ENCODE data around the gene FOXJ2. TPM values are rescaled to one million over a fixed set of nuclear protein-coding genes. Genes with fewer than 3 reads are reported as not detected.
"Not testable (repeated sequence)": the region's sequence is repeated elsewhere in the genome, so short reads cannot be mapped to it uniquely, and the experiment has no call there.

FOXJ2 gene
- total RNA-seq, 2 experiments from 2014 or later: 14.8 to 16.5 TPM

DNA sequence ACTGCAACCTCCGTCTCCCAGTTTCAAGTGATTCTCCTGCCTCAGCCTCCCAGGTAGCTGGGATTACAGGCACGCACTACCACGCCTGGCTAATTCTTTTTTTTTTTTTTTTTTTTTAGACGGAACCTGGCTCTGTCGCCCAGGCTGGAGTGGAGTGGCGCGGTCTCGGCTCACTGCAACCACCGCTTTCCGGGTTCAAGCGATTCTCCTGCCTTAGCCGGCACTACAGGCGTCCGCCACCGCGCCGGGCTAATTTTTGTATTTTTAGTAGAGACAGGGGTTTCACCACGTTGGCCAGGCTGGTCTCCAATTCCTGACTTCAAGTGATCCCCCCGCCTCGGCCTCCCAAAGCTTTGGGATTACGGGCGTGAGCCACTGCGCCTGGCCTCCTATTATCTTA is 1.5 kb upstream of the FOXJ2 start:
- H3K27ac Mint-ChIP-seq, ATAC-seq: not testable (repeated sequence)
- CTCF ChIA-PET: interaction anchor here (0.9 to 2.1 kb wide), 2 partner anchors 10 to 47 kb away, joined by 3 to 8 read pairs; no protein-coding TSS in a partner anchor

DNA sequence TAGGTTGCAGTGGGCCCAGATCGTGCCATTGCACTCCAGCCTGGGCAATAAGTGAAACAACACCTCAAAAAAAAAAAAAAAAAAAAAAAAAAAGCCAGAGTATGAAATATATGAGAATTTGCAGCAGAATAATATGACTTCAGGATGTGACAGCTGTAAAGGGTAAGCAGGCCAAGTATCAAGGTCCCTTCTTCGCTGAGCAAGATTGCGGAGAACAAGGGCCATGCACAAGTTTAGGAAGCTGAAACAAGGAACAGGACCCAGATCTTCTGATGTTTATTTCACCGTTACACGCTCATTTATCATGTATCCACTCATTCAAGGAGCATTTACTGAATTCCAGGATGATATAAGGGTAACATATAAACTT is 659 bp upstream of the FOXJ2 start:
- no peak for ATAC-seq
- POLR2A ChIA-PET: interaction anchor here (0.5 to 0.6 kb wide), 2 partner anchors 104 to 128 kb away, joined by 3 to 4 read pairs; no protein-coding TSS in a partner anchor
- Mint-ChIP-seq H3K27ac (peak overlapping the region; percentile 88), H3K4me3 (peak overlapping the region; percentile 84), H3K4me1 (peaks cover 47% of the 10 kb centered on the region), H3K9me3 (ENCODE audit: low read depth) (no peaks in the 10 kb centered on the region), H3K27me3 (no peaks in the 10 kb centered on the region), H3K36me3 (ENCODE audit: low read depth) (peaks cover 5% of the 10 kb centered on the region)
- CTCF ChIA-PET: interaction anchor here (0.5 to 2.1 kb wide), 5 partner anchors 9 to 1105 kb away, joined by 3 to 8 read pairs (median 3); no protein-coding TSS in a partner anchor
- DNase-seq: no peak
- intact Hi-C loops (cut with DNase I, micrococcal nuclease): loop anchor here in 1 of 2 experiments (1.0 kb wide), 1 partner anchor 50 kb away; the partner anchor contains the start of gene NECAP1

More for the DNA sequence above, 1.5 kb upstream of the FOXJ2 start:
- peaks cover 40% of the 10 kb centered on the region for H3K4me1 Mint-ChIP-seq
- H3K36me3 Mint-ChIP-seq (ENCODE audit: low read depth); H3K9me3 Mint-ChIP-seq (ENCODE audit: low read depth); DNase-seq; intact Hi-C loops (cut with DNase I, micrococcal nuclease); POLR2A ChIA-PET; H3K27me3 Mint-ChIP-seq: not testable (repeated sequence)
- H3K4me3 Mint-ChIP-seq: peak overlapping the region; percentile 84

DNA sequence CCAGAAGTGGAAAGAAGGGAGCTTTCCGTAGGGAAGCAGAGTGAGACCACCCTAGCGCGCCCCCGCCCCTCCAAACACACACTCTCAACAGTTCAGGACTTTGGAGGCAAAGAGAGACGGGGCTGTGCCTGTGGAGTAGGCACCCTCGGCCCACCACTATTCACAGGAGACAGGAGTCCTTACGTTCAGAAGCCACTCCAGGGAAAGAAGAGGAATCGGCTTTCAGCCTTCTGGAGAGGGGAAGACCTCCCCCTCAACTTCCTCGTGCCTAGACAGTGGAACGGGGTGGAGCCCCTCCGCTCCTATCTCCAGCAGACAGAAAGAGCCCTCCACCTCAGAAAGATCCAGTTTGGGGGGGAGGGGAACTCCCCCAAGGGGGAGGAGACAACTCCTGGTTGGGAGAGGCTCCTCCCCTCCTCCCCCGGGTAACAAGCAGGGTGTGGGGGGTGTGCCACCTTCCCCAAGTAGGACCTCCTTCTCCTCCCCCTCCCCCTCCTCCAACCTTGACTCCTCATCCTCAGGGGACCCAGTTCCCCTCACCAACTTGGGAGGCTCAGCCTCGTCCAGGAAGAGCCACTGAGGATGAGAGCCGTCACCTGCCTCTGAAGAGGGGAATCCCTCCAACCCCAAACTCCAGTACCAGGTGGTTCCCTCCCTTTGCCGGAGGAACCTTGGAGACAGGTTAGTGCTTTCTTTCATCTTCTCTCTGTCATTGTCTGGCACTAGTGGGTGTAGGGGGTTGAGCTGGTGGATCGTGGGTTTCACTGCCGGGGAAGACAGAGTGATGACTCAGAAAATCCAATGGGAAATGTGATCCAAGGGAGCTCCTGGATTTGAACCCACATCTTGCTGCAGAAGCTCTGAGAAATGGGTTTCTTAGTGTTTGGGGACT is 883 bp downstream of the FOXJ2 start:
- DNase-seq: peak; percentile 66
- no peaks in the 10 kb centered on the region for H3K27me3 Mint-ChIP-seq
- intact Hi-C loops (cut with DNase I, micrococcal nuclease): no loop called here
- H3K36me3 Mint-ChIP-seq (ENCODE audit: low read depth): peaks cover 5% of the 10 kb centered on the region
- no peaks in the 10 kb centered on the region for H3K9me3 Mint-ChIP-seq (ENCODE audit: low read depth)
- ChIA-PET POLR2A (interaction anchor here (0.5 to 0.6 kb wide), 2 partner anchors 102 to 1033 kb away, joined by 4 to 5 read pairs; no protein-coding TSS in a partner anchor), CTCF (interaction anchor here (0.6 to 2.1 kb wide), 6 partner anchors 12 to 44 kb away, joined by 3 to 15 read pairs (median 6); no protein-coding TSS in a partner anchor)
- peak; percentile 41 for ATAC-seq
- peak overlapping the region; percentile 84 for H3K27ac Mint-ChIP-seq
- H3K4me1 Mint-ChIP-seq: peaks cover 55% of the 10 kb centered on the region
- H3K4me3 Mint-ChIP-seq: peak overlapping the region; percentile 84

DNA sequence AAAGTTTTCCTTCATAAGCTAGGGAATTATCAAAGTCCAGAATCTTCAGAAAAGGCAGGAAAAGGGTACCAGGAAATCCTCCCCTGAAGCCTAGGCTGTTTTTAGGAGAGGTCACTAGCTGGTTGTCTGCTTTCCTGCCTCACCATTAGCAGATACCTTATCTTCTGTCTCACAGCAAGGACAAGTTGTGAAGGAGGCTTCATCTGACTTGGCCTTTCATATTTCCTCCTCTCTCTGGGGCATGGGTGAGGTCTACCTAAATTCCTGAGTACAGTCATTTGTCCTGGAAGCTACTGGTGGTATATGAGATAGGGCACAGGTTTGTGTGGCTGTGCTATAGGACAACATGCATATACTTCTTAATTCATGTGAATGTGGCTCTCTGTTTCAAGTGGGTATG is 2.3 kb downstream of the FOXJ2 start:
- POLR2A ChIA-PET: interaction anchor here (0.6 kb wide), 1 partner anchor 157 kb away, joined by 3 read pairs; no protein-coding TSS in a partner anchor
- DNase-seq (no peak), ATAC-seq (no peak)
- H3K27ac Mint-ChIP-seq: no peak overlapping the region
- CTCF ChIA-PET: interaction anchor here (0.6 to 1.8 kb wide), 5 partner anchors 9 to 102 kb away, joined by 3 to 15 read pairs (median 5); no protein-coding TSS in a partner anchor
- peaks cover 64% of the 10 kb centered on the region for H3K4me1 Mint-ChIP-seq
- no peaks in the 10 kb centered on the region for H3K27me3 Mint-ChIP-seq
- H3K36me3 Mint-ChIP-seq (ENCODE audit: low read depth): peaks cover 7% of the 10 kb centered on the region
- intact Hi-C loops (cut with DNase I, micrococcal nuclease): no loop called here
- peak overlapping the region; percentile 84 for H3K4me3 Mint-ChIP-seq
- no peaks in the 10 kb centered on the region for H3K9me3 Mint-ChIP-seq (ENCODE audit: low read depth)

DNA sequence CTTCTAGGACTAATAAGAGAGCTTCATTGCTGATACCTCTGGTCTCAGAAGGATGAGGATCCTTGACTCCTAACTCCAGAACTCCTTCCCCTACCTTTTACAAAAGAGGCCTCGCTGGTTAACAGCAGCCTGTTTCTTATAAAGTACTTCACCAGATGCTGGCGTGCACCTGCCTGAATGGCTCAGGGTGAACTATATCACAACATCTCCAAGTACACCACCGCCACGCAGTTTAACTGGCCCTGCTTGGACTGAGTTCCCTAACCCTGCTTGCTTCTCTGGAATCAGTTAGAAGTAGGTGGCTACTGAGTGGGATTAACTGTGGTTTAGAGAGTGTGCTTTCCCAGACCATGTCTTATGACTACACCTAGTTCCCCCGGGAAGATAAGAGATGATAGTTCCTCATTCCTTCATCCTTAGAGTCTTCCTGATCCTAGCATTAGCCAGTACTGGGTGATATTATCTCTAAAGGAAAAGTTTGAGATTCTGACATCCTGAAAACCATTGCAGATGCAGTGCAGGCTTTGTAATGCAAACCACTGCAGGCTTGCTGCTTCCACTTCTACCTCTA is 3.0 kb downstream of the FOXJ2 start:
- DNase-seq: no peak
- H3K27me3 Mint-ChIP-seq: no peaks in the 10 kb centered on the region
- peaks cover 64% of the 10 kb centered on the region for H3K4me1 Mint-ChIP-seq
- intact Hi-C loops (cut with DNase I, micrococcal nuclease): no loop called here
- H3K9me3 Mint-ChIP-seq (ENCODE audit: low read depth): no peaks in the 10 kb centered on the region
- H3K4me3 Mint-ChIP-seq: no peak overlapping the region
- ChIA-PET CTCF (interaction anchor here (0.6 to 2.2 kb wide), 3 partner anchors 10 to 30 kb away, joined by 3 to 12 read pairs (median 3); partner anchors contain the start of gene C3AR1), POLR2A (interaction anchor here (1.1 kb wide), 1 partner anchor 8 kb away, joined by 3 read pairs; no protein-coding TSS in a partner anchor)
- peaks cover 10% of the 10 kb centered on the region for H3K36me3 Mint-ChIP-seq (ENCODE audit: low read depth)
- no peak for ATAC-seq
- H3K27ac Mint-ChIP-seq: no peak overlapping the region

- Mint-ChIP-seq H3K27me3 (no peaks in the 10 kb centered on the region), H3K27ac (peak overlapping the region; percentile 11), H3K4me3 (no peak overlapping the region), H3K9me3 (ENCODE audit: low read depth) (no peaks in the 10 kb centered on the region), H3K36me3 (ENCODE audit: low read depth) (peaks cover 10% of the 10 kb centered on the region), H3K4me1 (peaks cover 63% of the 10 kb centered on the region)
- intact Hi-C loops (cut with DNase I, micrococcal nuclease): no loop called here
- ChIA-PET POLR2A (interaction anchor here (1.1 kb wide), 1 partner anchor 9 kb away, joined by 3 read pairs; no protein-coding TSS in a partner anchor), CTCF (interaction anchor here (0.9 to 2.2 kb wide), 2 partner anchors 10 to 30 kb away, joined by 3 to 12 read pairs; partner anchors contain the start of gene C3AR1)
- ATAC-seq (no peak), DNase-seq (no peak)
These were observed 3.8 kb downstream of the FOXJ2 start for GRCh38 chr12:8036346-8036745.

DNA sequence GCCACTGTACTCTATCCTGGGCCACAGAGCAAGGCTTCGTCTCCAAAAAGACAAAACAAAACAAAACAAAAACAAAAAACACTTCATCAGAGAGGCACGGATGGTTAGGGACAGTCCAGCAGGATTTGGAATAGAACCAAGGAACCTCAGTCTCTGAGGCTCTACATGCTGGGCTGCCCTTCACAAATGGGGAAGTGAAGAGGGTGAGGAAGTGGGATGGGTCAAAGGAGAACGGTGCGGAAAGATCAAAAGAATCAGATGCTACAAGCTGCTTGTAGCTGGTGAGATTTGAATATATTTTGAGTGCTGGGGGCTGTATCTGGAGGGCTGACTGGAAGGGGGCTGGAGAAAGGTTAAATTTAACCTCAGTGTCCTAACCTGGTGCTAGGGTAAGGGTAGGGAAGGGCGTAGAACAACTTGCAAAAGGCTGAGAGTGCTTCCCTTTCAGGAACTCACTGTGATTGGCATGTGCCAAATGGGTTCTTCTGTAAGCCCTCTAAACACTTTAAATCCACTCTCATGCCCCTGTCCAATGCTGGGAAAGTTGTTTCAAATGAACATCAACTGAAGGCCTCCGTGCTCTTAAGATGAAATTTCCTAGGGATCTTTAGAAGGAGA is 4.6 kb downstream of the FOXJ2 start:
- Mint-ChIP-seq H3K9me3 (ENCODE audit: low read depth) (no peaks in the 10 kb centered on the region), H3K27me3 (no peaks in the 10 kb centered on the region)

DNA sequence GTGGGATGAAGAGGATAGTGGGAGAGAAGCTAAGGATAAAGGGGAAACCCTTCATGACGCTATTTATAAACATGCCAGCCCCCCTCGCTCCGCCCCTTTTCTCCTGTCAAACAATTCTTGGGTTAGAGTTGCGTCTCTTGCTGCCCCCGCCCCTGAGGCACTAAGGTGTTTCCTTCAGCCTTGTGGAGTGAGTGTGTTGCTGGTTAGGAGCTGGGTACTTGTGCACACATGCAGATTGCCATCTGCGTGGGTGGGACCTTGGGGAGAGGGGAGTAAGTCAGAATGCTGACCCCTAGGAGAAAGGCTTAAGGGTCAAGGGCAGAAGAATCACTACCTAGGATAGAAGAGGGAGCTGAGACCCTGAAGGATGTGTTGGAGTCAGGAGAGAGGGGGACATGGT is 5.4 kb downstream of the FOXJ2 start:
- peak; percentile 29 for DNase-seq
- POLR2A ChIA-PET: interaction anchor here (1.4 kb wide), 1 partner anchor 28 kb away, joined by 6 read pairs; the partner anchor contains the start of gene C3AR1
- H3K36me3 Mint-ChIP-seq (ENCODE audit: low read depth): peaks cover 15% of the 10 kb centered on the region
- peaks cover 59% of the 10 kb centered on the region for H3K4me1 Mint-ChIP-seq
- intact Hi-C loops (cut with DNase I, micrococcal nuclease): no loop called here
- H3K27me3 Mint-ChIP-seq: no peaks in the 10 kb centered on the region
- ATAC-seq: no peak
- CTCF ChIA-PET: interaction anchor here (0.6 to 2.4 kb wide), 11 partner anchors 8 to 109 kb away, joined by 3 to 20 read pairs (median 3); partner anchors contain the start of gene C3AR1
- H3K4me3 Mint-ChIP-seq: peak overlapping the region; percentile 18
- H3K9me3 Mint-ChIP-seq (ENCODE audit: low read depth): no peaks in the 10 kb centered on the region
- peak overlapping the region; percentile 12 for H3K27ac Mint-ChIP-seq

More for the DNA sequence above, 4.6 kb downstream of the FOXJ2 start:
- POLR2A ChIA-PET: interaction anchor here (1.1 kb wide), 1 partner anchor 10 kb away, joined by 3 read pairs; no protein-coding TSS in a partner anchor
- no peak for ATAC-seq
- CTCF ChIA-PET: interaction anchor here (0.8 to 2.4 kb wide), 5 partner anchors 9 to 170 kb away, joined by 3 to 20 read pairs (median 3); no protein-coding TSS in a partner anchor
- Mint-ChIP-seq H3K4me1 (peaks cover 59% of the 10 kb centered on the region), H3K27ac (peak overlapping the region; percentile 40), H3K36me3 (ENCODE audit: low read depth) (peaks cover 12% of the 10 kb centered on the region), H3K4me3 (no peak overlapping the region)
- intact Hi-C loops (cut with DNase I, micrococcal nuclease): no loop called here
- no peak for DNase-seq

DNA sequence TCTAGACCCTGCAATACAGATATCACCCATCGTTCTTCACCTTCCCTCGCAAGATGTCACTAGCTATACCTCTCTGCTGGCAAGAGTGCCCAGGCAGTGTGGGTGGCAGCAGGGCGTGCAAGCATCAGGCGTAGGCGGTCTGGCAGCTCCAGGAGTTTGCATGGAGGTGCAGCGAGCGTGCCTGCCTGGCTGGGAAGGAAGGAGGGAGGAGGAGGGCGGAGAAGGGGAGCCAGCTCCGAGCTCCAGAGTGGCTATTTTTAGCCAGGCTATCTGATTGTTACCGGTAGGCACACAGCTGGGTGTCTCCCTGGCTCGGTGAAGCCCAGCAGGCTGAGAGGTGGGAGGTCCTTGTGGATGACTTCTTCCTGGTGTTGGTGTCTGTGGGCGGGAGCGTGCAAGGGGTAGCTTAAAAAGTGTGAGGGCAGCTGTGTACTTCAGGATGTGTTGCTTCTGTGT is 6.2 kb downstream of the FOXJ2 start:
- Mint-ChIP-seq H3K27me3 (no peaks in the 10 kb centered on the region), H3K27ac (peak overlapping the region; percentile 20), H3K36me3 (ENCODE audit: low read depth) (peaks cover 17% of the 10 kb centered on the region), H3K9me3 (ENCODE audit: low read depth) (no peaks in the 10 kb centered on the region), H3K4me1 (peaks cover 56% of the 10 kb centered on the region), H3K4me3 (peak overlapping the region; percentile 18)
- peak; percentile 62 for DNase-seq
- intact Hi-C loops (cut with DNase I, micrococcal nuclease): no loop called here
- ChIA-PET CTCF (interaction anchor here (0.5 to 2.4 kb wide), 13 partner anchors 8 to 1026 kb away, joined by 3 to 20 read pairs (median 3); partner anchors contain the start of genes C3AR1 and SLC2A14), POLR2A (interaction anchor here (0.6 to 1.4 kb wide), 3 partner anchors 28 to 118 kb away, joined by 3 to 6 read pairs (median 3); partner anchors contain the start of genes C3AR1 and ZNF705A)
- peak; percentile 66 for ATAC-seq

DNA sequence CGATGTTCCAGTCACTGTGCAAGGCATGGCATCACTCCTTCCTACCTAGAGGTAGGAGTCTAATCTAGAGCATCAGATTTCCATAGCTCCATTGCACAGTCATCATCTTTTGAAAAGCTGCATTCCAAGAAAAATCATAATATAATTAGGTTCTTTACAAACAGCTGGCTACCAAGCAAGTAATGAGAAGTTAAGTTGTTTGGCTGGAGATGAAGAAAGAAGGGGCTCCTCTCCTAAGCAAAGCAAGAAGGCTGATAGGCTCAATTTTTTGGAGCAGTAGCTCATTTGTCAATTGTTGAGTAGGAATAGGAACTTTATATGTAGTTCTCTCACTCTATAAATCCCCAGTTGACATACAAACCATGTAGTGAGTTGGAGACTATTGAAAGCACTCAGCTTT is 8.3 kb downstream of the FOXJ2 start:
- Mint-ChIP-seq H3K4me3 (no peak overlapping the region), H3K4me1 (peaks cover 36% of the 10 kb centered on the region), H3K27ac (no peak overlapping the region), H3K36me3 (ENCODE audit: low read depth) (peaks cover 29% of the 10 kb centered on the region), H3K9me3 (ENCODE audit: low read depth) (no peaks in the 10 kb centered on the region), H3K27me3 (no peaks in the 10 kb centered on the region)
- POLR2A ChIA-PET: interaction anchor here (0.5 kb wide), 1 partner anchor 74 kb away, joined by 3 read pairs; no protein-coding TSS in a partner anchor
- DNase-seq (no peak), ATAC-seq (no peak)
- CTCF ChIA-PET: interaction anchor here (0.6 to 2.2 kb wide), 9 partner anchors 9 to 549 kb away, joined by 3 to 12 read pairs (median 3); partner anchors contain the start of gene C3AR1
- intact Hi-C loops (cut with DNase I, micrococcal nuclease): no loop called here

Measured in activated CD4-positive, alpha-beta T cell treated with anti-CD3 and anti-CD28 coated beads for 36 hours (primary cell).